Testis (tissue), 2 donors: Measurements from ENCODE around the gene CXCL13.

Source experiments
- POLR2A ChIP-seq: fragments of 450-650 bp; IDR thresholded peaks from one replicate; pipeline ENCODE4 v1.6.1; 2017; ENCODE audit warnings: antibody characterized with exemption, mild to moderate bottlenecking, moderate library complexity
- TF ChIP-seq, protein P1 (sequence below), 3 experiments: fragments of 450-650 bp in 2 of 3; fragments of 200-600 bp in 1 of 3; sonication (generic) in 1 of 3; IDR thresholded peaks; one replicate each; pipeline ENCODE4 v1.5.1; 2016 to 2019; ENCODE audit warnings: antibody characterized with exemption in 3 of 3, mild to moderate bottlenecking in 2 of 3, moderate library complexity in 1 of 3

DNA sequence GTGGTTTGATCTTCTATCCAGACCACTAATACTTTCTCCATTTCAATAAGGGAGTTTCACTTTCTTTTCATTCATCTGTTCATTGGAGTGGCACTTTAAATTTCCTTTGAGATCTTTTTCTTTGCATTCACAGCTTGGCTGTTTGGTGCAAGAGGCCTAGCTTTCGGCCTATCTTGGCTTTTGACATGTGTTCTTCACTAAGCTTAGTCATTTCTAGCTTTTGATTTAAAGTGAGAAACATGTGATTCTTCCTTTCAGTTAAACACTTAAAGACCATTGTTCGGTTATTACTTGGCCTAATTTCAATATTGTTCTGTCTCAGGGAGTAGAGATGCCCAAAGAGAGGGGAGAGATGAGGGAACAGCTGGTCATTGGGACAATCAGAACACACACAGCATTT is 24.3 kb downstream of the CXCL13 start:
- TF ChIP-seq POLR2A: no peak
- TF ChIP-seq, protein P1, sequence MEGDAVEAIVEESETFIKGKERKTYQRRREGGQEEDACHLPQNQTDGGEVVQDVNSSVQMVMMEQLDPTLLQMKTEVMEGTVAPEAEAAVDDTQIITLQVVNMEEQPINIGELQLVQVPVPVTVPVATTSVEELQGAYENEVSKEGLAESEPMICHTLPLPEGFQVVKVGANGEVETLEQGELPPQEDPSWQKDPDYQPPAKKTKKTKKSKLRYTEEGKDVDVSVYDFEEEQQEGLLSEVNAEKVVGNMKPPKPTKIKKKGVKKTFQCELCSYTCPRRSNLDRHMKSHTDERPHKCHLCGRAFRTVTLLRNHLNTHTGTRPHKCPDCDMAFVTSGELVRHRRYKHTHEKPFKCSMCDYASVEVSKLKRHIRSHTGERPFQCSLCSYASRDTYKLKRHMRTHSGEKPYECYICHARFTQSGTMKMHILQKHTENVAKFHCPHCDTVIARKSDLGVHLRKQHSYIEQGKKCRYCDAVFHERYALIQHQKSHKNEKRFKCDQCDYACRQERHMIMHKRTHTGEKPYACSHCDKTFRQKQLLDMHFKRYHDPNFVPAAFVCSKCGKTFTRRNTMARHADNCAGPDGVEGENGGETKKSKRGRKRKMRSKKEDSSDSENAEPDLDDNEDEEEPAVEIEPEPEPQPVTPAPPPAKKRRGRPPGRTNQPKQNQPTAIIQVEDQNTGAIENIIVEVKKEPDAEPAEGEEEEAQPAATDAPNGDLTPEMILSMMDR (IDR thresholded peaks at IDR 0.05): no peak
